ENCODE data around the gene CAPS. TPM values are rescaled to one million over a fixed set of nuclear protein-coding genes. Genes with fewer than 3 reads are reported as not detected.

The CAPS gene
- total RNA-seq, 1 donor from 2014 or later, result 9.3 TPM

GRCh38 chr19:5914946-5915781, 1.1 kb downstream of the CAPS start:
- no peak for TF ChIP-seq CTCF (IDR thresholded peaks at IDR 0.05; ENCODE audit: unreplicated experiment)
- no peaks in the 10 kb centered on the region for H3K4me1 Mint-ChIP-seq (ENCODE audit: unreplicated experiment)
- H3K27me3 Mint-ChIP-seq (ENCODE audit: unreplicated experiment), result peaks cover 8% of the 10 kb centered on the region
- DNase-seq (ENCODE audit: low spot score), result no peak
- H3K36me3 Mint-ChIP-seq (ENCODE audit: low read depth, unreplicated experiment), result peaks cover 4% of the 10 kb centered on the region
- no peak overlapping the region for H3K27ac Mint-ChIP-seq (ENCODE audit: unreplicated experiment)
- no peaks in the 10 kb centered on the region for H3K9me3 Mint-ChIP-seq (ENCODE audit: unreplicated experiment)
- H3K4me3 Mint-ChIP-seq (ENCODE audit: unreplicated experiment), result no peak overlapping the region

GRCh38 chr19:5915782-5916165, 1.7 kb downstream of the CAPS start:
- H3K4me3 Mint-ChIP-seq (ENCODE audit: unreplicated experiment), result no peak overlapping the region
- H3K27ac Mint-ChIP-seq (ENCODE audit: unreplicated experiment), result no peak overlapping the region
- peaks cover 8% of the 10 kb centered on the region for H3K27me3 Mint-ChIP-seq (ENCODE audit: unreplicated experiment)
- DNase-seq (ENCODE audit: low spot score), result no peak
- TF ChIP-seq CTCF (IDR thresholded peaks at IDR 0.05; ENCODE audit: unreplicated experiment), result no peak
- no peaks in the 10 kb centered on the region for H3K9me3 Mint-ChIP-seq (ENCODE audit: unreplicated experiment)
- peaks cover 4% of the 10 kb centered on the region for H3K36me3 Mint-ChIP-seq (ENCODE audit: low read depth, unreplicated experiment)
- no peaks in the 10 kb centered on the region for H3K4me1 Mint-ChIP-seq (ENCODE audit: unreplicated experiment)

GRCh38 chr19:5916181-5916708, 2.2 kb downstream of the CAPS start:
- Mint-ChIP-seq H3K36me3 (ENCODE audit: low read depth, unreplicated experiment) (peaks cover 4% of the 10 kb centered on the region), H3K27me3 (ENCODE audit: unreplicated experiment) (peaks cover 8% of the 10 kb centered on the region), H3K4me1 (ENCODE audit: unreplicated experiment) (no peaks in the 10 kb centered on the region), H3K9me3 (ENCODE audit: unreplicated experiment) (no peaks in the 10 kb centered on the region), H3K4me3 (ENCODE audit: unreplicated experiment) (no peak overlapping the region), H3K27ac (ENCODE audit: unreplicated experiment) (no peak overlapping the region)
- no peak for DNase-seq (ENCODE audit: low spot score)
- TF ChIP-seq CTCF (IDR thresholded peaks at IDR 0.05; ENCODE audit: unreplicated experiment), result no peak

GRCh38 chr19:5917431-5918107, 3.5 kb downstream of the CAPS start:
- H3K36me3 Mint-ChIP-seq (ENCODE audit: low read depth, unreplicated experiment), result peaks cover 11% of the 10 kb centered on the region
- no peak for DNase-seq (ENCODE audit: low spot score)
- H3K27me3 Mint-ChIP-seq (ENCODE audit: unreplicated experiment), result peaks cover 9% of the 10 kb centered on the region
- H3K9me3 Mint-ChIP-seq (ENCODE audit: unreplicated experiment), result no peaks in the 10 kb centered on the region
- no peak overlapping the region for H3K27ac Mint-ChIP-seq (ENCODE audit: unreplicated experiment)
- H3K4me1 Mint-ChIP-seq (ENCODE audit: unreplicated experiment), result no peaks in the 10 kb centered on the region
- no peak for TF ChIP-seq CTCF (IDR thresholded peaks at IDR 0.05; ENCODE audit: unreplicated experiment)
- H3K4me3 Mint-ChIP-seq (ENCODE audit: unreplicated experiment), result no peak overlapping the region

Data from endothelial cell (in vitro differentiated cells).